GM12878 (cell line): ENCODE results near the gene CHPF2. TPM values are rescaled to one million over a fixed set of nuclear protein-coding genes. Genes with fewer than 3 reads are reported as not detected.

Source experiments
- ATAC-seq: fragments of 200-7000 bp; cut with Tn5 transposase; 3 replicates; pipeline ENCODE4 v1.9.1; 2020; ENCODE audit warnings: mild to moderate bottlenecking, moderate library complexity
- BruUV-seq: library from RNA; stranded (reverse); fragments of 400-500 nt; replicated peaks from 2 replicates; lab custom pipeline; 2021; lab: Mats Ljungman, UMichigan
- CTCF ChIA-PET: fragments of 300-600 bp; sonication (Branson Sonifier 250); formaldehyde crosslinking; extraction: SDS; loops from one replicate; lab custom pipeline; 2021; ENCODE audit warnings: inconsistent platforms; lab: Yijun Ruan, JAX
- POLR2A ChIA-PET: fragments of 350-600 bp; formaldehyde crosslinking; extraction: SDS; loops from one replicate; lab custom pipeline; 2021; ENCODE audit warnings: inconsistent platforms; lab: Charles Lee
- RAD21 ChIA-PET: fragments of 300-600 bp; sonication (Branson Sonifier 250); formaldehyde crosslinking; loops from one replicate; lab custom pipeline; 2023; ENCODE audit warnings: antibody characterized with exemption; ENCODE audit not compliant: unreplicated experiment; lab: Charles Lee
- SMC1A ChIA-PET: fragments of 300-600 bp; sonication (Branson Sonifier 250); formaldehyde crosslinking; loops from one replicate; lab custom pipeline; 2023; ENCODE audit not compliant: unreplicated experiment, uncharacterized antibody; lab: Charles Lee
- DNase-seq: peaks from one replicate; pipeline ENCODE4 v3.0.0-alpha.2; 2011; ENCODE audit warnings: low read depth, low spot score
- FAIRE-seq: peaks from 3 replicates; lab custom pipeline; 2011; peaks lifted over from hg19 to GRCh38; lab: Jason Lieb, UNC
- H2AFZ ChIP-seq: 2 replicates; pipeline ENCODE4 v1.6.0; 2011; ENCODE audit warnings: low read depth, low read length, control low read depth; ENCODE audit not compliant: control insufficient read depth
- H3K27ac ChIP-seq: 2 replicates; pipeline ENCODE4 v1.5.1; 2011; ENCODE audit warnings: control low read depth; ENCODE audit not compliant: control insufficient read depth, insufficient read depth
- H3K27me3 ChIP-seq, 2 experiments: replicated peaks in 1 of 2; 2 replicates each; pipeline versions ENCODE4 v1.6.0 to v1.6.1; 2011; ENCODE audit warnings: low read length in 1 of 2; ENCODE audit not compliant: control insufficient read depth in 2 of 2, insufficient read depth in 2 of 2
- H3K36me3 ChIP-seq, 2 experiments: 2 replicates each; pipeline ENCODE4 v1.5.1; 2011; ENCODE audit warnings: low read length in 1 of 2; ENCODE audit not compliant: control insufficient read depth in 2 of 2, insufficient read depth in 2 of 2
- H3K4me1 ChIP-seq: 2 replicates; pipeline ENCODE4 v1.6.1; 2011; ENCODE audit warnings: mild to moderate bottlenecking, low read length, moderate library complexity, mixed read lengths; ENCODE audit not compliant: control insufficient read depth, insufficient read depth
- H3K4me2 ChIP-seq: 2 replicates; pipeline ENCODE4 v1.6.0; 2011; ENCODE audit warnings: control low read depth; ENCODE audit not compliant: control insufficient read depth, insufficient read depth
- H3K4me3 ChIP-seq: fragments of 200-600 bp; sonication (generic); 2 replicates; pipeline ENCODE4 v1.5.1; 2016
- H3K79me2 ChIP-seq: 2 replicates; pipeline ENCODE4 v1.6.0; 2011; ENCODE audit warnings: low read length; ENCODE audit not compliant: control insufficient read depth, insufficient read depth
- H3K9ac ChIP-seq: 2 replicates; pipeline ENCODE4 v1.8.0; 2011; ENCODE audit warnings: low read length, control low read depth, mixed read lengths; ENCODE audit not compliant: control insufficient read depth, insufficient read depth
- H3K9me3 ChIP-seq: replicated peaks from 3 replicates; pipeline ENCODE4 v1.5.1; 2011; ENCODE audit warnings: mild to moderate bottlenecking, low read length; ENCODE audit not compliant: control insufficient read depth, insufficient read depth
- H4K20me1 ChIP-seq: 2 replicates; pipeline ENCODE4 v1.6.0; 2011; ENCODE audit not compliant: control insufficient read depth, insufficient read depth
- CBX5 ChIP-seq: sonication (generic); IDR thresholded peaks from 2 replicates; pipeline ENCODE4 v1.6.1; 2016; ENCODE audit warnings: low read depth, moderate library complexity, mild to moderate bottlenecking, inconsistent platforms
- DPF2 ChIP-seq: fragments of 450-650 bp; IDR thresholded peaks from 2 replicates; pipeline ENCODE4 v1.6.1; 2017; ENCODE audit warnings: mild to moderate bottlenecking
- ETV6 ChIP-seq, 2 experiments: fragments of 450-650 bp in 1 of 2; IDR thresholded peaks in 1 of 2; conservative IDR thresholded peaks in 1 of 2; 2 replicates each; pipeline ENCODE4 v1.6.1; 2014; ENCODE audit warnings: antibody characterized with exemption in 1 of 2, borderline replicate concordance in 1 of 2, low read depth in 1 of 2, mild to moderate bottlenecking in 1 of 2, moderate library complexity in 1 of 2
- FOXM1 ChIP-seq: IDR thresholded peaks from 2 replicates; pipeline ENCODE4 v1.6.1; 2012; ENCODE audit warnings: low read depth, mild to moderate bottlenecking, inconsistent platforms, low read length, moderate library complexity
- MYB ChIP-seq: fragments of 150-350 bp; IDR thresholded peaks from 2 replicates; pipeline ENCODE4 v1.6.1; 2014; ENCODE audit warnings: mild to moderate bottlenecking, low read depth, low read length, borderline replicate concordance
- NFIC ChIP-seq: IDR thresholded peaks from 2 replicates; pipeline ENCODE4 v1.6.1; 2012; ENCODE audit warnings: low read depth, mild to moderate bottlenecking, inconsistent platforms, low read length, moderate library complexity
- NFXL1 ChIP-seq: fragments of 450-650 bp; IDR thresholded peaks from 2 replicates; pipeline ENCODE4 v1.6.1; 2017; ENCODE audit warnings: antibody characterized with exemption, mild to moderate bottlenecking, borderline replicate concordance
- NKRF ChIP-seq: fragments of 450-650 bp; conservative IDR thresholded peaks from 2 replicates; pipeline ENCODE4 v1.6.1; 2017; ENCODE audit warnings: mild to moderate bottlenecking, moderate library complexity
- RAD21 ChIP-seq: IDR thresholded peaks from 2 replicates; pipeline ENCODE4 v1.6.1; 2011; ENCODE audit warnings: mild to moderate bottlenecking, low read depth, low read length, moderate library complexity; ENCODE audit not compliant: insufficient read depth
- RUNX3 ChIP-seq: IDR thresholded peaks from 2 replicates; pipeline ENCODE4 v1.6.1; 2012; ENCODE audit warnings: low read length, inconsistent platforms
- TBL1XR1 ChIP-seq: IDR thresholded peaks from 2 replicates; pipeline ENCODE4 v1.6.1; 2012; ENCODE audit warnings: low read depth, low read length, improper control_type of control experiment
- WGBS: methylation state at CpG from one replicate; pipeline ENCODE4 v1.1.6; 2016; ENCODE audit warnings: low lambda C conversion rate; ENCODE audit not compliant: insufficient replicate concordance, insufficient coverage; ENCODE audit errors: missing lambda C conversion rate; 5-methylcytosine and 5-hydroxymethylcytosine counted together
- in situ Hi-C: fragments of 300-500 bp; cut with MboI; formaldehyde crosslinking; loops from 9 replicates; pipeline ENCODE4 v1.14.3; 2018; ENCODE audit warnings: mixed read lengths
- intact Hi-C: fragments of 100-400 bp; cut with micrococcal nuclease; formaldehyde crosslinking; loops from one replicate; pipeline ENCODE4 v1.14.2; 2022; ENCODE audit not compliant: unreplicated experiment
- polyA plus RNA-seq, 11 experiments: library from polyadenylated mRNA; depleted of rRNA in 4 of 11; unstranded in 6 of 11; stranded (reverse) in 5 of 11; fragments of >200 nt; fragmentation: Nextera tagmentation in 4 of 11; fragmentation: Illumina TruSeq in 1 of 11; extraction: Ambion mirVana in 4 of 11; extraction: Trizol in 1 of 11; gene quantifications; 1 replicate in 1 of 11; 2 replicates in 10 of 11; pipeline versions ENCODE4 v1.2.1 to v1.2.3, GENCODE V29; 2011 to 2016; ENCODE audit warnings: inconsistent platforms in 2 of 11, missing spikeins in 2 of 11, low read depth in 1 of 11
- total RNA-seq, 4 experiments: library from RNA; depleted of rRNA in 3 of 4; stranded (reverse); fragments of >200 nt in 3 of 4; fragmentation: Illumina TruSeq in 1 of 4; extraction: Trizol in 1 of 4; gene quantifications; 2 replicates each; pipeline versions ENCODE4 v1.2.1 to v1.2.3, GENCODE V29; 2013 to 2021

CHPF2 gene
- total and polyA plus RNA-seq, 10 of the 15 experiments (the other 5 are each of a cell fraction or from before 2014, with no cell fraction given), result 0.23 to 33.1 (median 11.5) TPM

GRCh38 chr7:151246851-151247580 is 14.7 kb downstream of the CHPF2 start:
- no peaks in the 10 kb centered on the region for H3K79me2 ChIP-seq
- ChIA-PET SMC1A (no interaction called here), RAD21 (no interaction called here), POLR2A (no interaction called here), CTCF (interaction anchor here (1.1 to 5.3 kb wide), 3 partner anchors 10 to 123 kb away, joined by 3 to 41 read pairs (median 4); no protein-coding TSS in a partner anchor)
- H3K27me3 ChIP-seq, result peaks cover 18 to 28% of the 10 kb centered on the region in 2 experiments
- intact Hi-C loops, result no loop called here
- no peak overlapping the region for H3K4me3 ChIP-seq
- no peaks in the 10 kb centered on the region for H3K9me3 ChIP-seq
- no peak for ATAC-seq
- no peak for TF ChIP-seq DPF2
- TF ChIP-seq RAD21, result no peak
- TF ChIP-seq, all 136 proteins: peak for 0
- Histone ChIP-seq H3K36me3 (no peaks in the 10 kb centered on the region), H3K4me2 (no peak overlapping the region), H3K4me1 (peaks cover 16% of the 10 kb centered on the region), H3K9ac (no peak overlapping the region), H4K20me1 (no peaks in the 10 kb centered on the region), H3K27ac (no peak overlapping the region), H2AFZ (no peak overlapping the region)
- BruUV-seq, result no TSS peak
- DNase-seq (no peak), FAIRE-seq (no peak)
- WGBS, result 39% methylated on average over 4 of the region's 4 CpGs
- in situ Hi-C loops, result no loop called here

GRCh38 chr7:151247611-151248345 is 15.5 kb downstream of the CHPF2 start:
- Histone ChIP-seq H3K27ac (no peak overlapping the region), H3K4me2 (no peak overlapping the region; the same call in 1 of the 2 replicates), H3K79me2 (no peaks in the 10 kb centered on the region), H3K9me3 (no peaks in the 10 kb centered on the region), H3K4me1 (peaks cover 16% of the 10 kb centered on the region), H2AFZ (no peak overlapping the region), H3K36me3 (no peaks in the 10 kb centered on the region), H3K9ac (no peak overlapping the region), H3K4me3 (no peak overlapping the region), H4K20me1 (no peaks in the 10 kb centered on the region), H3K27me3 (peaks cover 22 to 35% of the 10 kb centered on the region in 2 experiments)
- DNase-seq (no peak), FAIRE-seq (no peak), ATAC-seq (no peak)
- ChIA-PET RAD21 (no interaction called here), CTCF (interaction anchor here (0.7 to 5.3 kb wide), 3 partner anchors 51 to 204 kb away, joined by 3 to 41 read pairs (median 5); no protein-coding TSS in a partner anchor), SMC1A (no interaction called here), POLR2A (no interaction called here)
- BruUV-seq, result no TSS peak
- in situ Hi-C loops (no loop called here), intact Hi-C loops (no loop called here)
- 9% methylated on average over 26 of the region's 29 CpGs for WGBS
- TF ChIP-seq NFXL1 (no peak), TBL1XR1 (no peak), FOXM1 (no peak), CBX5 (no peak), NKRF (no peak), NFIC (no peak), ETV6 (conservative IDR thresholded peaks at IDR 0.05 in 1 of 2, IDR thresholded peaks at IDR 0.05 in 1 of 2; ENCODE audit: borderline replicate concordance in 1 of 2, low read depth in 1 of 2) (no peak), RUNX3 (no peak), MYB (no peak)
